Neural cell (in vitro differentiated cells): ENCODE data around the gene CRIM1. TPM values are rescaled to one million over a fixed set of nuclear protein-coding genes. Genes with fewer than 3 reads are reported as not detected.

Source experiments
- H2AFZ ChIP-seq: fragments of 200-600, 300-800 bp; sonication (generic), shearing (Covaris generic); 2 replicates; pipeline ENCODE4 v1.6.0; 2014; ENCODE audit warnings: low read depth, mild to moderate bottlenecking, antibody characterized with exemption, low read length, moderate library complexity
- H3F3A ChIP-seq: fragments of 200-600 bp; shearing (Covaris generic); 2 replicates; pipeline ENCODE4 v1.6.1; 2016; ENCODE audit warnings: mild to moderate bottlenecking, moderate library complexity, mixed read lengths, antibody characterized with exemption, low read length; ENCODE audit not compliant: insufficient read depth, poor library complexity, severe bottlenecking
- H3K27ac ChIP-seq: fragments of 200-600, 300-800 bp; sonication (generic), shearing (Covaris generic); 2 replicates; pipeline ENCODE4 v1.5.1; 2014; ENCODE audit warnings: mild to moderate bottlenecking, low read length, moderate library complexity
- H3K27me3 ChIP-seq: fragments of 300-800, 200-600 bp; sonication (generic), shearing (Covaris generic); 2 replicates; pipeline ENCODE4 v1.6.0; 2014; ENCODE audit warnings: mild to moderate bottlenecking, low read depth, low read length, moderate library complexity; ENCODE audit not compliant: insufficient read depth
- H3K36me3 ChIP-seq: fragments of 300-800, 200-600 bp; sonication (generic), shearing (Covaris generic); 2 replicates; pipeline ENCODE4 v1.5.1; 2014; ENCODE audit warnings: mild to moderate bottlenecking, antibody characterized with exemption, low read length, moderate library complexity; ENCODE audit not compliant: insufficient read depth
- H3K4me2 ChIP-seq: fragments of 300-800, 200-600 bp; sonication (generic), shearing (Covaris generic); 2 replicates; pipeline ENCODE4 v1.6.0; 2014; ENCODE audit warnings: mild to moderate bottlenecking, low read length
- H3K4me3 ChIP-seq: fragments of 300-800, 200-600 bp; sonication (generic), shearing (Covaris generic); 2 replicates; pipeline ENCODE4 v1.5.1; 2014; ENCODE audit warnings: mild to moderate bottlenecking, low read length, moderate library complexity
- H3K79me2 ChIP-seq: fragments of 200-600 bp; shearing (Covaris generic); replicated peaks from 2 replicates; pipeline ENCODE4 v1.6.0; 2014; ENCODE audit warnings: mild to moderate bottlenecking, low read length, moderate library complexity; ENCODE audit not compliant: insufficient read depth
- H3K9ac ChIP-seq: fragments of 300-800, 200-600 bp; sonication (generic), shearing (Covaris generic); 2 replicates; pipeline ENCODE4 v1.6.1; 2016; ENCODE audit warnings: mild to moderate bottlenecking, low read length, mixed read lengths
- H3K9me2 ChIP-seq: fragments of 200-600 bp; shearing (Covaris generic); 2 replicates; pipeline ENCODE4 v1.6.1; 2016; ENCODE audit warnings: mild to moderate bottlenecking, low read length, mixed read lengths; ENCODE audit not compliant: insufficient read depth
- H3K9me3 ChIP-seq: fragments of 200-600, 300-800 bp; sonication (generic), shearing (Covaris generic); 2 replicates; pipeline ENCODE4 v1.6.1; 2016; ENCODE audit warnings: mild to moderate bottlenecking, mixed run types, low read length, moderate library complexity, mixed read lengths
- H4K20me1 ChIP-seq: fragments of 200-600 bp; shearing (Covaris generic); 2 replicates; pipeline ENCODE4 v1.6.1; 2016; ENCODE audit warnings: mild to moderate bottlenecking, mixed run types; ENCODE audit not compliant: insufficient read depth
- EP300 ChIP-seq: fragments of 450-650 bp; conservative IDR thresholded peaks from 2 replicates; pipeline ENCODE4 v1.6.1; 2014; ENCODE audit warnings: antibody characterized with exemption, mild to moderate bottlenecking, moderate library complexity; ENCODE audit not compliant: poor library complexity, severe bottlenecking
- EZH2 ChIP-seq: fragments of 200-600, 300-800 bp; shearing (Covaris generic), sonication (generic); IDR thresholded peaks from 2 replicates; pipeline ENCODE4 v1.6.1; 2014; ENCODE audit warnings: antibody characterized with exemption, low read length, borderline replicate concordance, mild to moderate bottlenecking; ENCODE audit not compliant: insufficient read depth, poor library complexity, severe bottlenecking
- MXI1 ChIP-seq: fragments of 450-650 bp; conservative IDR thresholded peaks from 2 replicates; pipeline ENCODE4 v1.6.1; 2014; ENCODE audit warnings: antibody characterized with exemption, mild to moderate bottlenecking; ENCODE audit not compliant: poor library complexity, severe bottlenecking
- POLR2AphosphoS5 ChIP-seq: IDR thresholded peaks from 2 replicates; pipeline ENCODE4 v1.6.1; 2012
- RAD21 ChIP-seq: fragments of 450-650 bp; conservative IDR thresholded peaks from 2 replicates; pipeline ENCODE4 v1.6.1; 2014; ENCODE audit warnings: antibody characterized with exemption, mild to moderate bottlenecking, moderate library complexity
- SMC3 ChIP-seq: fragments of 450-650 bp; conservative IDR thresholded peaks from 2 replicates; pipeline ENCODE4 v1.6.1; 2014; ENCODE audit warnings: antibody characterized with exemption, mild to moderate bottlenecking, moderate library complexity; ENCODE audit not compliant: poor library complexity
- TAF1 ChIP-seq: IDR thresholded peaks from 2 replicates; pipeline ENCODE4 v1.6.1; 2012; ENCODE audit warnings: low read depth
- polyA plus RNA-seq: library from polyadenylated mRNA; depleted of rRNA; stranded (reverse); fragments of >200 nt; gene quantifications from 2 replicates; pipeline ENCODE4 v1.2.3, GENCODE V29; 2014
- TF ChIP-seq, protein P1 (sequence below): fragments of 450-650 bp; IDR thresholded peaks from 2 replicates; pipeline ENCODE4 v1.5.1; 2014; ENCODE audit warnings: antibody characterized with exemption, mild to moderate bottlenecking, moderate library complexity; ENCODE audit not compliant: poor library complexity, severe bottlenecking
- TF ChIP-seq, protein P2 (sequence below): IDR thresholded peaks from 2 replicates; pipeline ENCODE4 v1.6.1; 2012; ENCODE audit warnings: borderline replicate concordance

CRIM1 gene
- polyA plus RNA-seq, 1 donor from 2014 or later: 6.7 TPM

DNA sequence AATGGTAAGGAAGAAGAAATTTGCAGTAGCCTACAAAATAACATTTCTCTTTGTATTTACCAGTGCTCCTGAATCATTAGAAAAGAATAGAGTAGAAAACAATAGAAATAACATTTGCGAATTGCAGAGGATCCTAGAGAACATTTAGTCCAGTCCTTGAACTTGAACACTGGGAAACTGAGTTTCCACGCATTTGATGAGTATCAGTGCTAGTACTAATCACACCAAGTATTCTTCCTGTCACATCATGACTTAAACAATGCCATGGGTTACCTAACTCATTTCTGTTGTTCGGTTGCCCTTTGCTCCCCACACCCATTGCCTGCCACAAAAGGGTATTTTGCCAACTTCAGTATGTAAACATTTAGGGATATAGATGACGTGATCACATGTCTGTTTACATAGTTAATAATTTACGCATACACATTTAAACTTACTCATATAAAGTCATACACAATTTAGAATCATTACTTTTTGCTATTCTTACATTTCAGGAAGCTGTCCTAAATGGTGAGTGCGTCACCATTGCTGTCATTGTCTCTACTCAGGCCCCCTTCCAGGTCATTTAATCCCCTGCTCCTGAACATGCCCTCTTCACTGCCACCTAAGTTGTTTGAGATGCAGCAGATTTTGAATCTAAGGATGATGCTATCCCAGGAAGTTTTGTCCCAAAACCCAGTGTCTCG lies 42.3 kb downstream of the CRIM1 start:
- Histone ChIP-seq H3K27me3 (no peaks in the 10 kb centered on the region), H3K79me2 (no peaks in the 10 kb centered on the region), H2AFZ (no peak overlapping the region), H3K36me3 (no peaks in the 10 kb centered on the region), H3K4me2 (no peak overlapping the region), H3K9me3 (no peaks in the 10 kb centered on the region), H3K9me2 (no peaks in the 10 kb centered on the region), H3K9ac (no peak overlapping the region), H3F3A (no peaks in the 10 kb centered on the region), H4K20me1 (no peaks in the 10 kb centered on the region), H3K4me3 (no peak overlapping the region), H3K27ac (no peak overlapping the region)
- TF ChIP-seq, protein P1, sequence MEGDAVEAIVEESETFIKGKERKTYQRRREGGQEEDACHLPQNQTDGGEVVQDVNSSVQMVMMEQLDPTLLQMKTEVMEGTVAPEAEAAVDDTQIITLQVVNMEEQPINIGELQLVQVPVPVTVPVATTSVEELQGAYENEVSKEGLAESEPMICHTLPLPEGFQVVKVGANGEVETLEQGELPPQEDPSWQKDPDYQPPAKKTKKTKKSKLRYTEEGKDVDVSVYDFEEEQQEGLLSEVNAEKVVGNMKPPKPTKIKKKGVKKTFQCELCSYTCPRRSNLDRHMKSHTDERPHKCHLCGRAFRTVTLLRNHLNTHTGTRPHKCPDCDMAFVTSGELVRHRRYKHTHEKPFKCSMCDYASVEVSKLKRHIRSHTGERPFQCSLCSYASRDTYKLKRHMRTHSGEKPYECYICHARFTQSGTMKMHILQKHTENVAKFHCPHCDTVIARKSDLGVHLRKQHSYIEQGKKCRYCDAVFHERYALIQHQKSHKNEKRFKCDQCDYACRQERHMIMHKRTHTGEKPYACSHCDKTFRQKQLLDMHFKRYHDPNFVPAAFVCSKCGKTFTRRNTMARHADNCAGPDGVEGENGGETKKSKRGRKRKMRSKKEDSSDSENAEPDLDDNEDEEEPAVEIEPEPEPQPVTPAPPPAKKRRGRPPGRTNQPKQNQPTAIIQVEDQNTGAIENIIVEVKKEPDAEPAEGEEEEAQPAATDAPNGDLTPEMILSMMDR: no peak

DNA sequence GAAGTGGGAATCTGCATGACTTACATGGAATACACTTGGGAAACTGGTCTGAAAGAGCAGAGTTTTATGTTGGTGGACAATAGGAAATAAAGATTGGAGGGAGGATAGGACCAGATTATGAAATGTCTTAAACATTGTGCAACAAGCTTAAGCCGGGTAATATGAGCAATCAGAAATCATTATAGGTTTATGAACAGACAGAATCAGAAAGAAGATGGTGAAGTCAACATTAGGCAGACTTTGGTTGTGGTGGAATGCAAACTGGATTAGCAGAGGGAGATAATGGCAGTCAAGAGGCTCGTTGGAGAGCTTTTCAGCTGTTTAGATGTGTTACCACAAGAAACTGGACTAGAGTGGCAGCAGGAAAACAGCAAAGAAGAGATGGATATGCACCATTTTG lies 43.5 kb downstream of the CRIM1 start:
- Histone ChIP-seq H3K27ac (no peak overlapping the region), H4K20me1 (no peaks in the 10 kb centered on the region), H3F3A (no peaks in the 10 kb centered on the region), H3K9me2 (no peaks in the 10 kb centered on the region), H3K9me3 (no peaks in the 10 kb centered on the region), H3K36me3 (no peaks in the 10 kb centered on the region), H3K79me2 (no peaks in the 10 kb centered on the region), H3K4me2 (no peak overlapping the region), H2AFZ (no peak overlapping the region), H3K27me3 (no peaks in the 10 kb centered on the region), H3K9ac (no peak overlapping the region), H3K4me3 (no peak overlapping the region)
- TF ChIP-seq RAD21 (no peak), TAF1 (no peak), POLR2AphosphoS5 (no peak), EZH2 (no peak), MXI1 (no peak), SMC3 (no peak), EP300 (no peak)
- TF ChIP-seq, protein P1: no peak
- TF ChIP-seq, protein P2, sequence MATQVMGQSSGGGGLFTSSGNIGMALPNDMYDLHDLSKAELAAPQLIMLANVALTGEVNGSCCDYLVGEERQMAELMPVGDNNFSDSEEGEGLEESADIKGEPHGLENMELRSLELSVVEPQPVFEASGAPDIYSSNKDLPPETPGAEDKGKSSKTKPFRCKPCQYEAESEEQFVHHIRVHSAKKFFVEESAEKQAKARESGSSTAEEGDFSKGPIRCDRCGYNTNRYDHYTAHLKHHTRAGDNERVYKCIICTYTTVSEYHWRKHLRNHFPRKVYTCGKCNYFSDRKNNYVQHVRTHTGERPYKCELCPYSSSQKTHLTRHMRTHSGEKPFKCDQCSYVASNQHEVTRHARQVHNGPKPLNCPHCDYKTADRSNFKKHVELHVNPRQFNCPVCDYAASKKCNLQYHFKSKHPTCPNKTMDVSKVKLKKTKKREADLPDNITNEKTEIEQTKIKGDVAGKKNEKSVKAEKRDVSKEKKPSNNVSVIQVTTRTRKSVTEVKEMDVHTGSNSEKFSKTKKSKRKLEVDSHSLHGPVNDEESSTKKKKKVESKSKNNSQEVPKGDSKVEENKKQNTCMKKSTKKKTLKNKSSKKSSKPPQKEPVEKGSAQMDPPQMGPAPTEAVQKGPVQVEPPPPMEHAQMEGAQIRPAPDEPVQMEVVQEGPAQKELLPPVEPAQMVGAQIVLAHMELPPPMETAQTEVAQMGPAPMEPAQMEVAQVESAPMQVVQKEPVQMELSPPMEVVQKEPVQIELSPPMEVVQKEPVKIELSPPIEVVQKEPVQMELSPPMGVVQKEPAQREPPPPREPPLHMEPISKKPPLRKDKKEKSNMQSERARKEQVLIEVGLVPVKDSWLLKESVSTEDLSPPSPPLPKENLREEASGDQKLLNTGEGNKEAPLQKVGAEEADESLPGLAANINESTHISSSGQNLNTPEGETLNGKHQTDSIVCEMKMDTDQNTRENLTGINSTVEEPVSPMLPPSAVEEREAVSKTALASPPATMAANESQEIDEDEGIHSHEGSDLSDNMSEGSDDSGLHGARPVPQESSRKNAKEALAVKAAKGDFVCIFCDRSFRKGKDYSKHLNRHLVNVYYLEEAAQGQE: no peak
